Lower leg skin (tissue), 3 donors: Measurements from ENCODE around the gene PXMP2.

Experiments used
- CTCF ChIP-seq, 3 donors: fragments of 450-650 bp; IDR thresholded peaks; one replicate each; pipeline ENCODE4 v1.5.1; 2016; ENCODE audit warnings: antibody characterized with exemption in 3 of 3, mild to moderate bottlenecking in 3 of 3, moderate library complexity in 2 of 3
- POLR2A ChIP-seq, 2 donors: fragments of 450-650 bp; IDR thresholded peaks; one replicate each; pipeline ENCODE4 v1.6.1; 2016 to 2017; ENCODE audit warnings: antibody characterized with exemption in 2 of 2, mild to moderate bottlenecking in 1 of 2, moderate library complexity in 1 of 2

- TF ChIP-seq CTCF (IDR thresholded peaks at IDR 0.05) (no peak), POLR2A (IDR thresholded peaks at IDR 0.05) (no peak)
Measured at GRCh38 chr12:132747896-132748295, 60.5 kb downstream of the PXMP2 start.
